Stimulated activated CD8-positive, alpha-beta memory T cell treated with anti-CD3 and anti-CD28 coated beads, Interleukin-2, amount 100 ng/mL, for 48 hours (primary cell): Measurements from ENCODE around the gene AGPS.

Experiments
- DNase-seq, 2 donors: peaks; one replicate each; pipeline ENCODE4 v3.0.0-alpha.2; 2020; ENCODE audit warnings: low read depth in 2 of 2

Gene AGPS

GRCh38 chr2:177586154-177586553 lies 193.6 kb downstream of the AGPS start:
- no peak for DNase-seq

- no peak for DNase-seq
These were observed 194.8 kb downstream of the AGPS start for GRCh38 chr2:177587371-177587770.

- no peak for DNase-seq
These were observed 196.1 kb downstream of the AGPS start for GRCh38 chr2:177588671-177589070.

GRCh38 chr2:177589186-177589585 lies 196.6 kb downstream of the AGPS start:
- no peak for DNase-seq

DNA sequence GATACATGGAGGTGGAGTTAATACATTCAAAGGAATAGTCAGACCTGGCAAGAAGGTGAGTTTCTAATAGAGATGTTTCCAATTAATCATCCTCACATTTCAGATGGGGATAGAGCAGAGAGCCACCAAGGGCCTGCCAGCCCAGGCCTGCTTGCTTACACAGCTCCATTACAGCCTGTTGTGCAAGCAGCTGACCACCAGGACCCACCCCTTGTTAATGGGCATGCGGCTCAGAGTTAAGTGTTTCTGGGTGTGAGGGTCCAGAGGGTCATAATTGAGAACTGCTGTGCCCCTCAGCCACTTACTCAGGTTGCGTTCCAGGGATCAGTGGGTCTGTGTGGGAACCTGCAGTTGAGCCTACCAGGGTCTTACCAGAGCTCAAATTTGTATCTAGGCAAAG lies 199.8 kb downstream of the AGPS start:
- DNase-seq = no peak

DNA sequence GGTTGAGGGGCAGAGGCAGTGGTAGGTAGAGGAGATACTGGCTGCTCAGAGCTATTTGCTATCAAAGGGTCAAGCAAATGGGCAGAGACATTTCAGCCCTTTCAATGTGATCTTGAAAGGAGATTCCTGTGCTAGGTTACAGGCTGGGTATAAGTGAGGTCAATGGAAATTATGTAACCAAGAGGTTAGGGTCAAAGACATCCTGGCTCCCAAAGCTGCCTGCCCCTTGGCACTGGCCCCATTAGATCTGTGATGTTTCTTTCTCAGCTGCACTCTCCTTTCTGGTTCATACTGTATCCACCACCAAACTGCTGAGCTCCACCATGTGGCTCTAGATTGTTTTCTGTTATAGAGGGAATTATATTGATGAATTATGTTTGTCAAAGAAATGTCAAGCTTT lies 200.4 kb downstream of the AGPS start:
- DNase-seq = no peak

GRCh38 chr2:177593402-177593801 lies 200.8 kb downstream of the AGPS start:
- no peak for DNase-seq
